RWPE1 (cell line): ENCODE measurements around the gene EMILIN3.

Experiments
- CTCF ChIA-PET: fragments of 350-600 bp; sonication (Branson Sonifier 250); formaldehyde crosslinking; extraction: SDS; loops from one replicate; lab custom pipeline; 2021; lab: Yijun Ruan, JAX
- POLR2A ChIA-PET: fragments of 400-600 bp; formaldehyde crosslinking; extraction: SDS; loops from one replicate; lab custom pipeline; 2020; ENCODE audit warnings: antibody characterized with exemption; ENCODE audit not compliant: low non-redundant PET; lab: Yijun Ruan, JAX
- DNase-seq: peaks from one replicate; pipeline ENCODE4 v3.0.0; 2012; ENCODE audit warnings: low spot score
- H3K27ac ChIP-seq: fragments of 450-650 bp; 2 replicates; pipeline ENCODE4 v1.5.1; 2017
- CTCF ChIP-seq: fragments of 450-650 bp; conservative IDR thresholded peaks from 2 replicates; pipeline ENCODE4 v1.5.1; 2017; ENCODE audit warnings: low read depth, mild to moderate bottlenecking

The EMILIN3 gene

GRCh38 chr20:41340327-41341055 lies 26.1 kb downstream of the EMILIN3 start, which contains the start of gene LPIN3:
Gene LPIN3 (plus strand): TSS chr20:41340821. CDS start chr20:41345804, 4,983 bp downstream.
- ChIA-PET POLR2A (interaction anchor here (0.6 to 1.4 kb wide), 3 partner anchors 80 to 352 kb away, joined by 3 read pairs; no protein-coding TSS in a partner anchor), CTCF (interaction anchor here (0.5 to 5.4 kb wide), 47 partner anchors 9 to 1482 kb away, joined by 3 to 96 read pairs (median 4); no protein-coding TSS in a partner anchor)
- TF ChIP-seq CTCF: peak; percentile 72
- peak; percentile 100 for DNase-seq
- peak within 1 kb of the TSS; percentile 83 for H3K27ac ChIP-seq

DNA sequence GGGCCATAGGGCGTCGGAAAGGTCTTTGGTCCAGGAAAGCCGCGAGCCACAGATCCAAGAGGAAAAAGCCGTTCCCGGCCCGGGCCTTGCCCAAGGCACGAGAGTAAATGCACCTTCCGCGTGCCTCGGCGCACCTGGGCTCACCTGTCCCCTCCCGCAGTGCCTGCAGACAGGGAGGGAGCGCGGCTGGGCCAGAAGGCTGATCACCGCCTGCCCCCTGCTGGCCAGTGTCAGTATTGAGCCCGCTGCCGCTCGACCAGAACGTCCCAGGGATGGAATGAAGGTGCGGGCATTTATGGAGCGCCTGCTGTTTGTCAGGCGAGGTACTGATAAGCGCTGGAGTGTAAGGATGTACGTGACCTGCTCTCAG lies 26.7 kb downstream of the EMILIN3 start:
- CTCF ChIA-PET: interaction anchor here (0.6 to 5.4 kb wide), 61 partner anchors 9 to 1841 kb away, joined by 3 to 96 read pairs (median 4); no protein-coding TSS in a partner anchor
- peak; percentile 95 for DNase-seq
- peak overlapping the region; percentile 83 for H3K27ac ChIP-seq
- TF ChIP-seq CTCF: peak; percentile 100
- POLR2A ChIA-PET: interaction anchor here (0.6 to 1.4 kb wide), 3 partner anchors 80 to 353 kb away, joined by 3 read pairs; no protein-coding TSS in a partner anchor

- CTCF ChIA-PET: interaction anchor here (0.7 to 5.4 kb wide), 2 partner anchors 104 to 164 kb away, joined by 3 to 96 read pairs; no protein-coding TSS in a partner anchor
- TF ChIP-seq CTCF: no peak
- no peak for DNase-seq
- peak overlapping the region; percentile 5; the same call in 1 of the 2 replicates for H3K27ac ChIP-seq
- POLR2A ChIA-PET: no interaction called here
Measured at GRCh38 chr20:41336711-41337492, 29.7 kb downstream of the EMILIN3 start.

DNA sequence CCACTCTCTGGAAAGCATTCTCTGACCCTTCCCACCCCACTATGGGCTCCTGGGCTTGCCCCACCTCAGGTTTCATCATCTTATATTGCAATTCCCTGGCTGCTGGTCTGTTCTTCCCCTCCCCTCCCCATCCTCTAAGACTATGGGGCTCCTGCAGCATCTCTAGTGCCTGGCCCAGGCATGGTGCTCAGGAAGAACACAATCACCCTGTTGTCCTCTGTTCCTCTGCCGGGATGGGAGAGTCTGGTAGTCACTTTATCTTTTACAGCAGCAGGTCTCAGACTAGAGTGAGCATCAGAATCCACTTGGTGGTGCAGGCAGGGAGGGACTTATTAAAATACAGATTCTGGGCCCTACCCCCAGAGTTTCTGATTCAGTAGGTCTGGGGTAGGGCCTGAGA lies 31.0 kb downstream of the EMILIN3 start:
- CTCF ChIA-PET: no interaction called here
- POLR2A ChIA-PET: no interaction called here
- peak overlapping the region; percentile 0; the same call in 1 of the 2 replicates for H3K27ac ChIP-seq
- no peak for TF ChIP-seq CTCF
- no peak for DNase-seq

DNA sequence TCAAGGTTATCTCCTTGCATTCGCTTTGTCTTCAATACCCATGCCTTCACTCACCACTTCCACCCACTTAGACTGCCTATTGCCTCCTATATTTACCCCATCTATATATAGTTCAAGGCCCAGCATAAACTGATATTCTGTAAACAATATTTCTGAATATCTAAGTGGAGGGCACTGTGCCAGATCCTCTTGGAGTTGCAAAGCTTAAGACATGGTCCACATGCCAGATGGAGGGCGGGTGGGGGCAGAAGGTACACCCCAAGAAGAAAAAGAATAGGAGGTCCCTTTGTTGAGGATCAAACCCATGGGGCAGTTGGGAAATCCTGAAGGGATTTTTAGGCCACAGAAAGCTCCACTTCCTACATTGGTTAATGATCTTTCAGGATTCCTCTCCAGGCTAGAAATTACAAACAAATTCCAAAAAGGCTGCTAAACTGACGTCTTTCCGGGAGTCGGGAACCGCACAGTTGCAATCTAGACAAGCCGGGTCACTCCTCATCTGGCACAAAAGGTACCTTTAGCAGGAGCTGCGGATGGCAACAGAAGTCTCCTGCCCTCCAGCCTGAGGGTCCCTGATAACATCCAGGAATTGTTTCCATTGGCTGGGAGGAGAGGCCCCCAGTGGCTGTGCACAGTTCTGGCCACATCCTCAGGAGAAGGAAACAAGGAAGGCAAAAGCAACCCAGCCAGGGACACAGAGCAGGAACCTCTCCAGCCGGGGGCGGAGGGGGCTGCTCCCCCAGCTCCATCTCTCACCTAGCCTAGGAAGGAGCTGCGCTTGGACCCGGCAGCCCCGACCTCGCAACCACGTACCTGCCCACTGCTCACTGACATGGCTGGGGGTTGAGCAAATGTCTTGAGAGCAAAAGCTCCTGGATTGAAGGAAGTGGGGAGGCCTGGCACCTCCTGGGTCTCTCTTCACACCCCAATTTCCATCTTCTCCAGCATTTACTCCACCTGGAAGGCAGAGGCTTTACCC lies 31.9 kb downstream of the EMILIN3 start:
- no peak for TF ChIP-seq CTCF
- ChIA-PET POLR2A (no interaction called here), CTCF (interaction anchor here (0.6 to 0.8 kb wide), 2 partner anchors 18 to 475 kb away, joined by 3 to 4 read pairs; no protein-coding TSS in a partner anchor)
- peak overlapping the region; percentile 0; the same call in 1 of the 2 replicates for H3K27ac ChIP-seq
- DNase-seq: no peak
